ENCODE results near the gene FAM135A. TPM values are rescaled to one million over a fixed set of nuclear protein-coding genes. Genes with fewer than 3 reads are reported as not detected.
"Not testable (repeated sequence)": the region's sequence is repeated elsewhere in the genome, so short reads cannot be mapped to it uniquely, and the experiment has no call there.

Gene FAM135A
- total RNA-seq, 4 donors from 2014 or later, result 52.2 to 119 (median 66.1) TPM

DNA sequence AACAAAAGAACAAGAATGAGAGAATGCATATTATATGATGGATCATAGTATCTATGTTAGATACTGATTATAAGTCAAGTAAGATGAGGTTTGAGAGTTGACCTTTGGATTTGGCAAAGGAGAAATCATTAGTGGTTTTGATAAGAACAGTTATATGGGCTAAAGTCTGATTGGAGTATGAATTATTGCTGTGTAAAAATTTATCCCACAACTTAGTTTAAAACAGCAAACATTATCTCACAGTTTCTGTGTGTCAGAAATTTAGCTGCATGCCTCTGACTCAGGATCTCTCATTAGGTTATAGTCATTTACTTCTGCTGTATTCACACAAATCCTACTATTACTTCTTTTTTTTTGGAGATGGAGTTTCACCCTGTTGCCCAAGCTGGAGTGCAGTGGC is 56.7 kb downstream of the FAM135A start:
- H3K4me3 ChIP-seq, result no peak overlapping the region
- H3K36me3 ChIP-seq, result peaks cover 13% of the 10 kb centered on the region
- no peaks in the 10 kb centered on the region for H3K9me3 ChIP-seq
- DNase-seq (ENCODE audit: low spot score in 2 of 2), result no peak
- no peak overlapping the region for H3K27ac ChIP-seq
- no peaks in the 10 kb centered on the region for H3K4me1 ChIP-seq
- TF ChIP-seq EP300 (IDR thresholded peaks at IDR 0.05) (no peak), POLR2AphosphoS5 (IDR thresholded peaks at IDR 0.05) (no peak), POLR2A (IDR thresholded peaks at IDR 0.05) (no peak)
- TF ChIP-seq, protein P1, sequence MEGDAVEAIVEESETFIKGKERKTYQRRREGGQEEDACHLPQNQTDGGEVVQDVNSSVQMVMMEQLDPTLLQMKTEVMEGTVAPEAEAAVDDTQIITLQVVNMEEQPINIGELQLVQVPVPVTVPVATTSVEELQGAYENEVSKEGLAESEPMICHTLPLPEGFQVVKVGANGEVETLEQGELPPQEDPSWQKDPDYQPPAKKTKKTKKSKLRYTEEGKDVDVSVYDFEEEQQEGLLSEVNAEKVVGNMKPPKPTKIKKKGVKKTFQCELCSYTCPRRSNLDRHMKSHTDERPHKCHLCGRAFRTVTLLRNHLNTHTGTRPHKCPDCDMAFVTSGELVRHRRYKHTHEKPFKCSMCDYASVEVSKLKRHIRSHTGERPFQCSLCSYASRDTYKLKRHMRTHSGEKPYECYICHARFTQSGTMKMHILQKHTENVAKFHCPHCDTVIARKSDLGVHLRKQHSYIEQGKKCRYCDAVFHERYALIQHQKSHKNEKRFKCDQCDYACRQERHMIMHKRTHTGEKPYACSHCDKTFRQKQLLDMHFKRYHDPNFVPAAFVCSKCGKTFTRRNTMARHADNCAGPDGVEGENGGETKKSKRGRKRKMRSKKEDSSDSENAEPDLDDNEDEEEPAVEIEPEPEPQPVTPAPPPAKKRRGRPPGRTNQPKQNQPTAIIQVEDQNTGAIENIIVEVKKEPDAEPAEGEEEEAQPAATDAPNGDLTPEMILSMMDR (IDR thresholded peaks at IDR 0.05), result no peak
- H3K27me3 ChIP-seq, result no peaks in the 10 kb centered on the region

GRCh38 chr6:70470510-70470909 is 57.2 kb downstream of the FAM135A start:
- H3K27ac ChIP-seq; H3K27me3 ChIP-seq; H3K4me1 ChIP-seq; H3K4me3 ChIP-seq; DNase-seq (ENCODE audit: low spot score in 2 of 2); H3K9me3 ChIP-seq: not testable (repeated sequence)
- WGBS, result 100% methylated on average over 3 of the region's 3 CpGs
- H3K36me3 ChIP-seq, result peaks cover 13% of the 10 kb centered on the region

DNA sequence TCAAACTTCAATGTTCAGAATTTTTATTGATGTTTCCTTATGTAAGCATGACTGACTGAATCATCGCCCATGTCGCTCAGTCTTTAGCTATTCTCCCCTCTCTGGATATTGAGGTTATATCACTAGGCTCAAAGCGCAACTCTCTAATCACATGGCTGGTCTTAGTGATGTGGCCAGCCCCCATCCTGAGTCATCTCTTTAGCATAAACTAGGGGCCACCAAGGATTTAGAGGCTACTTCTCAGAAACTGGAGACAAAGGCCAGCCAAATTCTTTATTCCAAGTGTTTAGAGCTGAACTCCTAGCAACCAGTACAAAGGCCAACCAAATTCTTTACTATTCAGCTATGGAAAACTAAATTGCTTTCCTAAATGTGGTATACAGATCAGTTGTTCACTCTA is 61.4 kb downstream of the FAM135A start:
- DNase-seq (ENCODE audit: low spot score in 2 of 2), result no peak
- no peak overlapping the region for H3K4me3 ChIP-seq
- no peaks in the 10 kb centered on the region for H3K9me3 ChIP-seq
- H3K27ac ChIP-seq, result no peak overlapping the region
- peaks cover 29% of the 10 kb centered on the region for H3K36me3 ChIP-seq
- no peaks in the 10 kb centered on the region for H3K27me3 ChIP-seq
- 99% methylated on average over 3 of the region's 3 CpGs for WGBS
- no peaks in the 10 kb centered on the region for H3K4me1 ChIP-seq
- TF ChIP-seq POLR2AphosphoS5 (IDR thresholded peaks at IDR 0.05), result no peak
- TF ChIP-seq, protein P1 (IDR thresholded peaks at IDR 0.05), result no peak
- no peak for TF ChIP-seq POLR2A (IDR thresholded peaks at IDR 0.05)
- no peak for TF ChIP-seq EP300 (IDR thresholded peaks at IDR 0.05)

DNA sequence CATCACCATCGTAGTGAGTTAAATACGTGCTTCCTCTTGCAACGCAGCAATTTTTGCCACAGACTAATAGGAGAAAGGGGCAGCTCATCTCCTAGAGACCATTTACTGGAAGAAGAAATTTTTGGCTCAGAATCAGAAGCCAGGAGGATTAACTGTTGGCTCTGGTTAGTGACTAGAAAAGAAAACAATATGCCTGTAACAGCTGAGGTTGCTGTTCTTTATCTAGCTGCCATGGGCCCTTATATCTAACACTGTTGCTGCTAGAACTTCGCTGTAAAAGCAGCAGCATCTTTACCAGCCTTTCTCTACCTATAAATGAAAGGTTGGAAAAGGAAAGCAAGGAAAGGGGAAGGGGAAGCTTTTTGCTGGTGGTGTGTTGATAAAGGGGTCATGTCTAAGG is 65.9 kb downstream of the FAM135A start:
- H3K36me3 ChIP-seq, result peaks cover 42% of the 10 kb centered on the region
- H3K27ac ChIP-seq, result no peak overlapping the region
- H3K27me3 ChIP-seq, result no peaks in the 10 kb centered on the region
- DNase-seq (ENCODE audit: low spot score in 2 of 2), result no peak
- TF ChIP-seq POLR2A (IDR thresholded peaks at IDR 0.05), result no peak
- TF ChIP-seq, protein P1 (IDR thresholded peaks at IDR 0.05), result no peak
- TF ChIP-seq POLR2AphosphoS5 (IDR thresholded peaks at IDR 0.05), result no peak
- no peak for TF ChIP-seq EP300 (IDR thresholded peaks at IDR 0.05)
- WGBS, result 80% methylated on average over 4 of the region's 4 CpGs
- H3K4me1 ChIP-seq, result no peaks in the 10 kb centered on the region
- no peaks in the 10 kb centered on the region for H3K9me3 ChIP-seq
- no peak overlapping the region for H3K4me3 ChIP-seq

GRCh38 chr6:70486638-70487037 is 73.3 kb downstream of the FAM135A start:
- DNase-seq (ENCODE audit: low spot score in 2 of 2); H3K4me1 ChIP-seq; H3K4me3 ChIP-seq; H3K9me3 ChIP-seq; H3K27me3 ChIP-seq; H3K27ac ChIP-seq: not testable (repeated sequence)
- 98% methylated on average over 9 of the region's 9 CpGs for WGBS
- H3K36me3 ChIP-seq, result peaks cover 31% of the 10 kb centered on the region

GRCh38 chr6:70489364-70489763 is 76.1 kb downstream of the FAM135A start:
- WGBS, result 39% methylated on average over 3 of the region's 3 CpGs
- Histone ChIP-seq H3K4me1 (no peaks in the 10 kb centered on the region), H3K36me3 (peaks cover 10% of the 10 kb centered on the region), H3K4me3 (no peak overlapping the region), H3K27me3 (no peaks in the 10 kb centered on the region), H3K27ac (no peak overlapping the region), H3K9me3 (no peaks in the 10 kb centered on the region)
- TF ChIP-seq, protein P1 (IDR thresholded peaks at IDR 0.05), result no peak
- TF ChIP-seq POLR2AphosphoS5 (IDR thresholded peaks at IDR 0.05) (no peak), POLR2A (IDR thresholded peaks at IDR 0.05) (no peak), EP300 (IDR thresholded peaks at IDR 0.05) (no peak)
- DNase-seq (ENCODE audit: low spot score in 2 of 2), result no peak

Data from suprapubic skin (tissue), 4 donors.